Activated T-cell treated with anti-CD3 and anti-CD28 coated beads for 4 hours (primary cell): ENCODE results near the gene RNF166.

Source experiments
- DNase-seq: peaks from one replicate; pipeline ENCODE4 v3.0.0-alpha.2; 2020

The RNF166 gene

GRCh38 chr16:88691129-88691813 lies 14.9 kb downstream of the RNF166 start:
- no peak for DNase-seq

- no peak for DNase-seq
Measured at GRCh38 chr16:88690341-88691128, 15.7 kb downstream of the RNF166 start.

GRCh38 chr16:88688013-88688778 lies 18.0 kb downstream of the RNF166 start:
- no peak for DNase-seq

GRCh38 chr16:88687676-88688012 lies 18.6 kb downstream of the RNF166 start:
- DNase-seq: no peak

- DNase-seq: no peak
Measured at GRCh38 chr16:88687254-88687576, 19.0 kb downstream of the RNF166 start.

- DNase-seq: peak; percentile 80
Measured at GRCh38 chr16:88686439-88687253, 19.6 kb downstream of the RNF166 start, which contains the start of gene SNAI3. Gene SNAI3, minus strand, starts transcription at chr16:88686507. Its CDS starts 101 bp downstream, at chr16:88686406.

GRCh38 chr16:88686062-88686438 lies 20.2 kb downstream of the RNF166 start:
- no peak for DNase-seq

- peak; percentile 69 for DNase-seq
Measured at GRCh38 chr16:88685156-88686061, 20.8 kb downstream of the RNF166 start.

- DNase-seq: no peak
Measured at GRCh38 chr16:88684569-88685155, 21.5 kb downstream of the RNF166 start.

GRCh38 chr16:88681709-88682451 lies 24.3 kb downstream of the RNF166 start:
- DNase-seq: no peak

GRCh38 chr16:88681084-88681680 lies 25.0 kb downstream of the RNF166 start:
- no peak for DNase-seq

- DNase-seq: no peak
Measured at GRCh38 chr16:88680554-88681083, 25.6 kb downstream of the RNF166 start.

- DNase-seq: no peak
Measured at GRCh38 chr16:88678224-88678979, 27.8 kb downstream of the RNF166 start.

- no peak for DNase-seq
Measured at GRCh38 chr16:88677721-88678120, 28.5 kb downstream of the RNF166 start.

GRCh38 chr16:88676502-88677242 lies 29.5 kb downstream of the RNF166 start:
- no peak for DNase-seq

- DNase-seq: no peak
Measured at GRCh38 chr16:88673716-88674379, 32.4 kb downstream of the RNF166 start.

- DNase-seq: no peak
Measured at GRCh38 chr16:88672776-88673175, 33.4 kb downstream of the RNF166 start.

- no peak for DNase-seq
Measured at GRCh38 chr16:88671806-88672205, 34.4 kb downstream of the RNF166 start.
